Sigmoid colon (tissue), 4 donors: ENCODE data around the gene VCP.

ENCODE experiments used
- CTCF ChIP-seq, 4 experiments: fragments of 450-650 bp in 3 of 4; fragments of 200-600 bp in 1 of 4; IDR thresholded peaks; one replicate each; pipeline ENCODE4 v1.5.1; 2016 to 2019; ENCODE audit warnings: antibody characterized with exemption in 4 of 4, mild to moderate bottlenecking in 3 of 4, moderate library complexity in 2 of 4
- EP300 ChIP-seq, 4 donors: sonication (generic); formaldehyde crosslinking; IDR thresholded peaks; one replicate each; pipeline ENCODE4 v1.6.1; 2017; ENCODE audit warnings: antibody characterized with exemption in 4 of 4
- POLR2A ChIP-seq, 2 donors: fragments of 450-650 bp; IDR thresholded peaks; one replicate each; pipeline ENCODE4 v1.6.1; 2016; ENCODE audit warnings: antibody characterized with exemption in 2 of 2, mild to moderate bottlenecking in 2 of 2, moderate library complexity in 2 of 2
- POLR2AphosphoS5 ChIP-seq, 4 donors: sonication (generic); formaldehyde crosslinking; IDR thresholded peaks; one replicate each; pipeline ENCODE4 v1.6.1; 2017; ENCODE audit warnings: antibody characterized with exemption in 4 of 4

- TF ChIP-seq CTCF (IDR thresholded peaks at IDR 0.05) (no peak), POLR2AphosphoS5 (IDR thresholded peaks at IDR 0.05) (no peak), POLR2A (IDR thresholded peaks at IDR 0.05) (no peak), EP300 (IDR thresholded peaks at IDR 0.05) (no peak)
Observed at GRCh38 chr9:35056571-35057270, 15.7 kb downstream of the VCP start.
